Activated CD4-positive, alpha-beta T cell treated with anti-CD3 and anti-CD28 coated beads for 48 hours (primary cell): Measurements from ENCODE around the gene TUBGCP3.

Experiments used
- DNase-seq: peaks from one replicate; pipeline ENCODE4 v3.0.0-alpha.2; 2020

The TUBGCP3 gene

DNA sequence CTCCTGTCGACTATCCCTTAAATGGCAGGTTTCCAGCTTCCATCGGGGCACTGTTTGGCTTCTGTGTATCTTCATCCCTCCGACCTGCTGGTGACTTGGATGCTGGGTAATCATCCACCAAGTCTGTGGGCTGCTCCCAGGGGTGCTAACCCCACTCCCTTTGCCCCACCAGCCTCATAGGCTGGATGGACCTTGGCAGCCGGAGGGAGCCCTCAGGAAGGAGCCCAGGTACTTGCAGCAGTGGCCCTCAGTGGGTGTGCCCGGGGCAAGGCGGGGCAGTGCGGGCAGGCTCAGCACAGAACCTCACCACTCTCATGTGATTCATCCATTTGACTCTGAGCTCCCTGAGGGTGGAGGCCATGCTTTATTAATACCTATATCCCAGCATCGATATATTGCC is 27.4 kb upstream of the TUBGCP3 start:
- DNase-seq, result no peak

DNA sequence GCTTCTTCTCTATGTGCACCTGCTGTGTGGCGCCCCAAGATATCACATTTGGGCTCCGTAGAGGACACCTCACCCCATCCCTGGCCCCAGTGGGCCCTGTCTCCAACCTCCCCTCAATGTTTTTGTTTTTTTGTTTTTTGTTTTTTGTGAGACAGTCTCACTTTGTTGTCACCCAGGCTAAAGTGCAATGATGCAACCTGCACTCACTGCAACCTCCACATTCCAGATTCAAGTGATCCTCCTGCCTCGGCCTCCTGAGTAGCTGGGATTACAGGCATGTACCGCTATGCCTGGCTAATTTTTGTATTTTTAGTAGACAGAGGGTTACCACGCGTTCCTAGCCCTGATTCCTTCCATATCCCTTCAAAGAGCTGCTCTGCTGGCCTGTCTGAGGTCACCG is 26.9 kb upstream of the TUBGCP3 start:
- DNase-seq, result no peak

DNA sequence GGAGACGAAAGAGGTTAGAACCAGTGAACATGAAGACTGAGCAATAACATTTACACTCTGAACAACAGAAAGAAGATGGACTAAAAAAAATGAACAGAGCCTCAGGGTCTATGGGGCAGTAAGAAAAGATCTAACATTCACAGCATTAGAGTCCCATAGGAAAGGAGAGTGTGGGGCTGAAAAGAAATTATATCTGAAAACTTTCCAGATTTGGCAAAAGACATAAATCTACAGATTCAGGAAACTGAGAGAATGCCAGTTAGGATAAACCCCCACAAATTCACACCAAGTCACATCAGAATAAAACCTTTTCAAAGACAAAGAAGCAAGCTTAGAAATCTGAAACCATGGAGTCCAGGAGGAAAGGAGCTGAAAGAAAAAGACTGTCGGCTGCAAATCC is 20.3 kb upstream of the TUBGCP3 start:
- DNase-seq, result no peak

DNA sequence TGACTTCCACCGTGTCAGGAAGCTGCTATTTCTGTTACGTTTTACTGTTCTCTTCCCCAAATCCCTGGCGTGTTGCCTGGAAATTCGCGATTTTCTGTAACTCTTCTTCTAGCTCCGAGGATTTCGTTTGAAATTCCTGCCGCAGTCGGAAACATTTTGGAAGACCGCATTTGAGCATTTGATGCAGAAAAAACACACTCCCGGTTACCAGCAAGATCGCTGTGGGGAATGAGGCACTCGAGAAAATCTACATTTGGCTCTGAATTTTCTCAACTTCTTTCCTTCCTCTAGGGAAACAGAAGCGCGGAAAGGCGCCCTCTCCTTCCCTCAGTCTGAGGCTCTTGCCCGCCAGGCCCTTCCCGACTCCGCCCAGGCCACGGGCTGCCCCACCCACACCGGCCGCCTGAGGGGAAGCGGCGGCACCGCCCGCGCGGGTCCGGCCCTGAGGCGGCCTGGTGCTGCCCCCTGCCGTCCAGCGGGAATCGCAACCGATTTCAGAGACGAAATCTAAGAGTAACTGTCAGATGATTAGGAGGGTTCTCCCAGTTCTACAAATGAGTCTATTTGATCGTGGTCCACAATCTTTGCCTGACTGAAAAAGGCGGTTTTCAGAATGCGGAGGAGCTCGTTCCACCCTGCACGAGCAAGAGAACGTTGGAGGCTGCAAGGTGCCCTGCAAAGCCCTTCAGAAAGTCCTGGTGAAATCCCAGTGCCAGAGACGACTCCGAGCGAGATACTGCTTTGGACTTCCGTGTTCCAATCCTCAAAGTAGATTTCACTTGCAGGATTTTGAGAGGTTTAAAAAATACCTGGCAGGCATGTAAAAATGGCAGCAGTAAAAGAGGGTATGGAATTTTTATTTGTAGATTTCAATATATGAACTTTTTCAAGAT is 18.4 kb upstream of the TUBGCP3 start:
- DNase-seq, result peak; percentile 94

DNA sequence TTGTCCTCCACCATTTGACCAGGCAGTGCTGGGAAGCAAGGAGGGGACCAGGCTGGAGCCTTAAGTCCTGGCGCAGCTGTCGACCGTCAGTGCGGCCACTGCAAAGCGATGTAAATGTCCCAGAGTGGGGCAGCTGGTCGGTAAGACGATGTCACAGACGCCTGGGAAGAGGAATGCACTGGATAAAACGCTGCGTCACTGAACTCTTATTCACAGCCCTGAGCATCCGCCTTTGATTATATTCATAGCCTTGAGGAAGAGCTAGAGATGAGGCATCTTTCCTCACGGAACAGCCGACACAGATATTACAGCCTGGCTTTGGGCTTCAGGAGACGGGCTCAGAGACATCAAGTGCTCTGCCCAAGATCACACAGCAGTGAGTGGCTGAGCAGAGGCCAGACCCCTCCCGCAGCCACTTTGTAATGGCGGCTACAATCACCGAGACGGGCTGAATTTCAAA is 17.6 kb upstream of the TUBGCP3 start:
- no peak for DNase-seq

DNA sequence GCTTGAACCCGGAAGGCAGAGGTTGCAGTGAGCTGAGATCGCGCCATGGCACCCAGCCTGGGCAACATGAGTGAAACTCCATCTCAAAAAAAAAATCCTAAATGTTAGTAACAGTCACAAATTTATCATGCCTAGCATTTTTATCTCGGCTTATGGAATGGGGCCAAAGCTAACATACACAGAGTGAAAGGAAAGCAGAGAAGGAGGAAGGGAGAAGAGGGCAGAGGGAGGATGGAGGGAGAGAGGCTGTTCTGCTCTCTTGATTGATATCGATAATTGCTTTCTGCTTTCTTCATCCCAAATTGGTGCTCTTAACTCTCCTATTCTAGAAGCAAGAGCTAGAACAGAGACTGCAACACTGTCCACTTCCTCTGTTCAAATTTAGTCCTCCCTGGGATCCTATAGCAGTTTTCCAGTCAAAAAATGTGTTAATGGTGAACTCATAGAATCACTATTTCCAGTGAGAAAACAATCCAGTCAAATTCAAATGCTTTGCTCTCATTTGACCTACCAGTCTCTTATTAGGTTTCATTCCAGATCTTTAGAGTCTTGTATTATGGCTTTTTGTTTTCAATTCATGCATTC is 15.8 kb upstream of the TUBGCP3 start:
- no peak for DNase-seq

DNA sequence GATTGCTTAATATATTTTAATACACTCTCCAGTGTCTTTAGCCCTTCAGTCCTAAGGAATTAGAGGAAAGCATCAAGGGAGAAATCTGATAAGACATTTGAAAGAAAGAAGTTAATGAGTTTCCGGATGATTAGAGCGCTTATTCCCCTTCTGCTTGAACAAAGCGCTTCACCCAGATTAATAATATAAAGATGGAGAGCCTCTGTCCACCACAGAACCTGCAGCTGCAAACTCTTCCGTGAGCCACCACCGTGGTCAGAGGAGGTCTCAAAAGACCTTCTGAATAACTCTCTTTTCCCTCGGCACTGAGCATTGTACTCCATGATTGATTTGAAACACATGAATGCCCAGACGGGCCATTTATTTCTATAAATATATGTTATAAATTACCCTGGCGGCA is 14.2 kb upstream of the TUBGCP3 start:
- DNase-seq, result no peak

DNA sequence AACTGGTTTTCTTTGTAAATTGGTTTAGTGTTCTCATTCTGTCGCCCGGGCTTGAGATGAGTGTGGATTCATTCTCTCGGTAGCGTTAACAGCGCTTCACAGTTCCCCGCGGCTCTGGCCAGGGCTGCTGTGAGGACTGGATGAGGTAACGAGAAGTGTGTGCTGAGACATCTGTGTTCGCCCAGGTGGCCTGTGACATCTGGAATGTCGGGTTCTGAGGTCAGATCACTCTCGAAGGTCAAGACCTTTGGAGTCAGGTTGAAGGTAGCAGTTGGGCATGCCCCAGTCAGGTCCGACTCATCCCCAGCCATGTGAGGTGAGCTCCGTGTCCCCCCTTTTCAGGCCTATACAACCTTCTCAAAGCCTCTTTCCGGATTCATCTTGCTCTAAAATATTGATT is 13.4 kb upstream of the TUBGCP3 start:
- DNase-seq, result no peak

DNA sequence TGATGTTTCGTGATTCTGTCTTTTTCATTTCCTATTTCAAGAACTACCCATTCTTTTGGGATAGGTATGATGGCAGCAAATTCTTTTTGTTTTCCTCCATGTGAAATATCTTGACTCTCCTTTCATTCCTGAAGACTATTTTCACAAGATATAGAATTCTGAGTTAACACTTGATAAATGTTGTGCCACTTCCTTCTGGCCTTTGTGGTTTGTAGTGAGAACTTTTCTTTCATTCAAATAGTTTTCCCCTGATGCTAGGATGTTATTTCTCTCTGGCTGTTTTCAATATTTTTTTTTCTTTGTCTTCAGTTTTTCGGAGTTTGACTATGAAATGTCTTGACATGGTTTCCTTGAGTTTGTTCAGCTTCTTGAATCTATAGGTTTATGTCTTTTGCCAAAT is 8.3 kb upstream of the TUBGCP3 start:
- no peak for DNase-seq

DNA sequence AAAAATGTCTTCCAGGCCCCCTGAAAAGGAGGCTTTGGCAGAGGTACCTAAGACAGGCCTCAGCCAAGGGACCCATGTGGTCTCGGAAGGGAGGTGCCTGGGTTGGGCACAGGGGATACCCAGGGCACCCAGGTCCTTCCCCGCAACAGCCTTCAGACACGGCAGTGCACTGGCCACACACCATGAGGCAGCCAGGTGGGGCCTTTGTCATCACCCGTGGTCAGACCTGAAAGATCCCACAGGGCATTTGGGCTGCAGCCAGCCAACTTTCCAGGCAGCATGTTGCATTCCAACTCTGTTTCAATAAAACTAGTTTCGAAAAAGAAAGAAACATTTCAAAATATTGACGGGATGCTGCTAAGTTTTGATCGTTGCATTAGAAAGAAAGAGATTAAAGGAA is 4.7 kb upstream of the TUBGCP3 start:
- DNase-seq, result no peak

DNA sequence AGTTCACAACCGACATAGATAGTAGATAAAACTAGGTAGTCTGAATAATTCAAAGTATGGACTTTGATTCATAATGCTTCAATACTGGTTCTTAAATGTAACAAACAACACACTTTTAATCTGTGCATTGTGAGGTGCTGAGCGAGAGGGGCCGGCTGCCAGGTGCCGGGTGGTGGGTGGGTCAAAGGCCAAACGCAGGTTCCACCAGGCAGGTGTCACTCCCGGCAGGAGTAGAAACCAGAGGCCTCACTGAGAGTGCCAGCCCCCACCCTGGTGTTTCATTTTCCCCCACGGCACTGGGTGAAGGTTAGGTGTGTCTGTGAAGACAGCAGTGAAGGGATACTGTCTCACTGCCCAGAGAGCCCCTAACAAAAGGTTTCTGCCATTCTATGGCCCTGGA is 4.2 kb upstream of the TUBGCP3 start:
- no peak for DNase-seq

DNA sequence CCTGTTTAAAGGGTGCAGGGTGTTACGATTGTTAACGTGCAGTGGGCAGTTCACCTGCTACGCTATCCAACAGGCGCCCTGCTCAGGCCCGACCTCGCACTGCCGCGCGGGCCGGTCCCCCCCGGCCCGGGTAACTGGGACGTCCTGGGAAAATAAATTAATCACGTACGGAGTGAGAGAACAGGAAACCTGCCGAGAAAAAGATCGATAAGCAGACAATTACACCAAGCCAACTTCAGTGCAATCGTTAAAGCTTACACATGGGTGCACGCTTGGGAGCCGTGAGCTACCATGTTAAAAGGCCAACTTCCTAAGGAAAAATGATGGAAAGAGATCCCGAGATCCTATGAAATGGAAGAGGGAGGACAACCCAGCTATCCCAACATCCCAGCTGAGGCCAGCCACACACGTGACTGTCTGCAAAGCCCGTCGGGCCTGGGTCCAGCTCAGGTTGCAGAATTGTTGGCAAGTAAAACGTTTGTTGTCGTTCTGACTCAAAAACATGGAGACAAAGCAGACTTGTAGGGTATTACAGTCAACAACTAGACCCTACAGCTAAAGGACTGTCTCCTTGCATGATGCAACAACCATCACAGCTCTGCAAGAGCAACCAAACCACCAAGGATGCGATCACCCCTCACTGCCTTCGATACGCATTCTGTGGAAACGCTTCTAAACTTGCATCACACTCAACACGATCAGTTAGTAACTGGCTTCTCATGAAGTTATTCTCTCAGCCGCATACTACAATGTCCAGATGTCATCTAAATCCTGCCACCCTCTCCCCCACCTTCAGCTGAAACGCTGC is 741 bp upstream of the TUBGCP3 start:
- no peak for DNase-seq

DNA sequence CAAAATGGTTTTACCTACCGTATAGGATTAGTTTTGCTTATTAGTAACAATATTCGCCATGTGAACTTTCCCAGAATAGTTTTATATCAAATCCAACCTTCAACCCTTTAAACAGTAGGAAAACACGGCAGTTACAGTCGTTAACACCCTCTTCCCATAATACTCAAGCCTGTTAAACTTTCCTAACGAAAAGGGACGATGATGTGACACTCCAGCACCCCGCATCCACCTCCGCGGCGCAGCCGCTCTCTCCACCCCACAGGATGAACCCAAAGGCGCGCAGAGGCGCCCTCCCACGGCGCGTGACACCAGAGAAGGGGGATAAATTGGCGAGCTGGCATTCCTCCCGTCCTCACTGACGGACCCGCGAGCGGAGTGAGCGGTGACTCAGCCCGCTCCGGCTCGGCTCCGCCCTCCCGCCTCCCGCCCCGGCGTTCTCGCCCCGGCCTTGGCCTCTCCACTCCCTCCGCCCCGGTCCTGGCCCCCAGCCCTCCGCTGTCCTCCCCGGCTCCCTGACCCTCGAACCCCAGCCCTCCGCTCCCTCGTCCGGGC is 665 bp downstream of the TUBGCP3 start:
- DNase-seq, result peak; percentile 83

DNA sequence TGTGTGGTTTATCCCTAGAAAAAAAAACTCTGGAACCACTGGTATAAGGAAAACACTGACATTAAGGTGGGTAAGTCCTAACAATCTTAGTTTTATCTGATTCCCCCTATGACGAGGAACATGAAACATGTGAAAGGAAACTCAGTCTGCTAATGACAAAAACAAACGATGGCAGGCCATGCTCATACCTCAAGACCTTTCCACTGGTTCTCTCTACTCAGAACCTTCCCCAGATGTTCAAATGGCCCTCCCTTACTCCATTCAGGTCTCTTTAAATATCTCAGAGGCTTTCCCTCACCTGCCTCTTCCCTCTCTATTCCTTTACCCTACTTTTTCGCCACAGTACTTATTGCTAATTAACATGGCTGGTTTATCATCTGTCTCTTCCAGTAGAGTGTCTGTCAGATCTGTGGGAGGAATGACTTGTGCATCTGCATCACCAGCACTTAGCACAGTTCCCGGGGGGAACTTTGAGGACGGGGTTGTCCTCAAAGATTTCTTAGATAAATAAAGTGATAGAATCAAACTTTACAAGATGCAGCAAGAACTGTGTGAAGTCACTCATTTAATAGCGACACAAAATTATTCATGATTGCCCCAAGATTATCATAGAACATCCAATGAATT is 1.5 kb downstream of the TUBGCP3 start:
- no peak for DNase-seq

DNA sequence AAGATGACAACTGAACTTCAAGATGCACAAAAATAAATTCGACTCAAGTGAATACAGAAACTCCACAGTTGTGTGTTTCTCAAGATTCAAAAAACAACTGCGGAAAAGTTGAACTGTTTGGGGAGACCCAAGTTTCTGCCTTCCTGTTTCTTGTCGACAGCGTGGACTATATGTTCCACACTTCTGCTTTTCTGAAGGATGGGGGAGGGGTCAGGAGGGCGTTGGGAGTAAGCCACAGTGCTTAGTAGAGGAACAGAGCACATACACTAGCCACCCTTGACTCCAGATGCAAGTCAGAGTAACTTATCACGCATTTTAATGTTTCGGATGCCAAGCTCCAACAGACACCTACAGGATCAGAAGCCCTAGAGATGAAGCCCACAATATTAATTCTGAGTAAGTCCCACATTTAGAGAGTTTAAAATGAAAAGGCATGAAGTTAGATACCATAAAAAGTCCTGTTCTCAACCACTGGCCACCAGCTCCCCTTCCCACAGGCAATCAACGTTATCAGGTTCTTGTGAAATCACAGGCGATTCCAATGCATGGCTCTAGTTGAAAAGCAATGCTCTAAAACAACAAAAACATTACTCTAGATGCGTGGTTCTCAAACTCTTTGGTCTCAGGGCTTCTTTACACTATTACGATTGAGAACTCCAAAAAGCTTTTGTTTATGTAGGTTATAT is 4.2 kb downstream of the TUBGCP3 start:
- DNase-seq, result no peak

DNA sequence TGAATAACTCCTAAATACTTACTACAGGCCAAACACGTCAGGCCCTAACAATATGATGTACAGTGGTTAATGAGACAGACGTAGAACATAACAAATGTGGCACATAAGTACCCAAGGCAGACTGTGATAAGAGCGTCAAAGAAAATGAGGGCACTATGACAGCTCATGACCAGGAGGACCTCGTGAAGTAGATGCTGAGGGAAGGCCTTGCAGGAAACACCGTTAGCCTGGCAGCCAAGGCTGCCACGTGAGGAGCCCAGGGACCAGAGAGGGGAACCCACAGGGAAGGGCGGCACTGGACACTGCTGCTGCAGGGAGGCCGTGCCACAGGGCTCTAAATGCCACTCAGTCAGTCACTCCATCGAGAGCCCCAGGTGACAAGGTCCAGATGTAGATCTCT is 5.7 kb downstream of the TUBGCP3 start:
- DNase-seq, result no peak

DNA sequence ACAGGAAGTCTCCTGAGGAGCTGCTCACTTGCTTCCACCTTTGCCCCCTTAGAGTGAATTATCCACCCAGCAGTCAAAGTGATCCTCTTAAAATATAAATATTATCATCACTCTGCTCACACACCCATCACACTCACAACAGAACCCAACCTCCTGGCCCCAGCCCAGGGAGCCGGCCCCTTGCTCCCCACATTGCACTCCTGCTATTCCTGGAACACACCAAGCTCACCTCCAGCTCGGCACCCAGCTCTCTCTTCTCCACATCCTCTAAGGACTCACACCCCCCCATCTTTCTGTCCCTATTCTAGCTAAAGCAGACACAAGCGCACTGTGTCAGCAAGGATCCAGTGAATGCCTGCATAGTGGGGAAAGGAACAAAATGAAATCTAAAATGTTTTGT is 7.0 kb downstream of the TUBGCP3 start:
- no peak for DNase-seq

DNA sequence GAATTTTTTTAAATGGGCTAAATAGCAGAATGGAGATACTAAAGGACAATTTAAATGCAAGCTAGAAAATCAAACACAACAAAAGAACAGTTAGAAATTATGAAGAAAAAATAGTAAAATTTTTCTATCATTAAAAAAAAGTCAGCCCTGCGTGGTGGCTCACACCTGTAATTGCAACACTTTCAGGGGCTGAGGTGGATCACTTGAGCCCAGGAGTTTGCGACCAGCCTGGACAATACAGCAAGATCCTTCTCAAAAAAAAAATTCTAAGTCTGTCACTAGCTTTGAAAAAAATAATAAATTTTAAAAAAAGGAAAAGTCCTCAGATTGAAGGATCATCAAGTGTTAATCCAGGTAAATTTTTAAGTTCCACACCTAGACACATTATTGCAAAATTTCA is 7.7 kb downstream of the TUBGCP3 start:
- no peak for DNase-seq

DNA sequence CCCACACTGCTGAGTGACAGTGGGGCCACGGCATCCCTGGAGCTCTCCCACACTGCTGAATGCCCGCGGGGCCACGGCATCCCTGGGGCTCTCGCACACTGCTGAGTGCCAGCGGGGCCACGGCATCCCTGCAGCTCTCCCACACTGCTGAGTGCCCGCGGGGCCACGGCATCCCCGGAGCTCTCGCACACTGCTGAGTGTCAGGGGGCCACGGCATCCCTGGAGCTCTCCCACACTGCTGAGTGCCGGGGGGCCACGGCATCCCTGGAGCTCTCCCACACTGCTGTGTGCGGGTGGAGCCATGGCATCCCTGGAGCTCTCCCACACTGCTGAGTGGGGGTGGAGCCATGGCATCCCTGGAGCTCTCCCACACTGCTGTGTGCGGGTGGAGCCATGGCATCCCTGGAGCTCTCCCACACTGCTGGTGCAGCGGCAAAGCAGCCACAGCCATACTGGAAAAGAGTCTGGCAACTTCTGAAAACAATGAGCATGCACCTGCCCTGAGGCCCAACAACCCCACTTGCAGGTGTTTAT is 8.6 kb downstream of the TUBGCP3 start:
- no peak for DNase-seq

DNA sequence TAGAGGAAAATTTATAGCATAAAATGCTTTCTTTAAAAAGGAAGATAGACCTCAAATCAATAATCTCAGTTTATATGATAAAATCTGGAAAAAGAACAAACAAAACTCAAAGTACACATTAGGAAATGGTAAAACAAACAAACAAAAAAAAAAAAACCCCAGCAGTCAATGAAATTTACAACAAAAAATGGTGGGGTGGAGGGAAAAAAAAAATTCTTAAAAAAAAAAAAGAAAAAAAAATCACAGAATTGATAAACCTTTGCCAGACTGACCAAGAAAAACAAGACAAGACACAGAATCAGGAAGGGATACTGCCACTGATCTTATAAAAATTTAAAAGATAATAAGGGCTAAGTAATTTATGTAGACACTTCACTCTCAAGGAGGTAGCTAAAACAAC is 11.2 kb downstream of the TUBGCP3 start:
- DNase-seq, result no peak

DNA sequence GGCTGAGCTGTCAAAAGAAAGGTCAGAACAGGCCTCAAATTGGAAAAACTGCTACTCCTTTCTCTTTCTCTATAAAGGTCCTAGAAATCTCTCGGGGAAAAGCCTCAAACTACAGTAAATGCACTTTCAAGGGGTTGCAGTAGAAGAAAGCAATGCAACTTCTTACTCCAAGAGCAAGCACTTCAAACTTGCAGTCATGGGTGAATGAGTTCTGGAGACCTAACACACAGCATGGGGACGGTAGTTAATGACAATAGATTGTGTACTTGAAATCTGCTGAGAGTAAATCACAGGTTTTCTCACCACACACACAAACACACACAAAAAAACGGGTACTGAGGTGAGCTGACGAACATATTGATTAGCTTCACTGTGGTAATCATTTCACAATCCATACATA is 11.8 kb downstream of the TUBGCP3 start:
- DNase-seq, result no peak

DNA sequence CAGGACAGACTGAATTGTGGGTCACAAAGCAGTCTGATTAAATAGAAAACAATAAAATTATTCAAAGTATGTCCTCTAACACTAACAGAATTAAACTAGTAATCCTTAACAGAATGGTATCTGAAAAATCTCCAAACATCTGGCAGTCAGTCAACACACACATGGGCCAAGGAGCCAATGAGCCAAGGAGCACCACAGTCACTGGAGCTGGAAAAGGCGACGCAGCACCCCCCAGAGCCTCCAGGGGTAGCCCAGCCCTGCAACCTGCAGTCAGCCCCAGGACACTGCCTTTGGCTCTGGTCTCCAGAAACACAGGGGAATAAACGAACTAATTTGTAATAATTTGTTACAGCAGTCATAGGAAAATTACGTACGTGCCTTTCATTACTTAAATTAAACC is 12.3 kb downstream of the TUBGCP3 start:
- DNase-seq, result no peak
